Measurements from ENCODE around the gene SLFN13. TPM values are rescaled to one million over a fixed set of nuclear protein-coding genes. Genes with fewer than 3 reads are reported as not detected.
A peak's percentile ranks its signal among the peaks of the same experiment; 100 is the strongest.
"Not testable (repeated sequence)": the region's sequence is repeated elsewhere in the genome, so short reads cannot be mapped to it uniquely, and the experiment has no call there.

Gene SLFN13
- total RNA-seq, 2 experiments from 2014 or later, result 56.2 to 56.3 TPM

DNA sequence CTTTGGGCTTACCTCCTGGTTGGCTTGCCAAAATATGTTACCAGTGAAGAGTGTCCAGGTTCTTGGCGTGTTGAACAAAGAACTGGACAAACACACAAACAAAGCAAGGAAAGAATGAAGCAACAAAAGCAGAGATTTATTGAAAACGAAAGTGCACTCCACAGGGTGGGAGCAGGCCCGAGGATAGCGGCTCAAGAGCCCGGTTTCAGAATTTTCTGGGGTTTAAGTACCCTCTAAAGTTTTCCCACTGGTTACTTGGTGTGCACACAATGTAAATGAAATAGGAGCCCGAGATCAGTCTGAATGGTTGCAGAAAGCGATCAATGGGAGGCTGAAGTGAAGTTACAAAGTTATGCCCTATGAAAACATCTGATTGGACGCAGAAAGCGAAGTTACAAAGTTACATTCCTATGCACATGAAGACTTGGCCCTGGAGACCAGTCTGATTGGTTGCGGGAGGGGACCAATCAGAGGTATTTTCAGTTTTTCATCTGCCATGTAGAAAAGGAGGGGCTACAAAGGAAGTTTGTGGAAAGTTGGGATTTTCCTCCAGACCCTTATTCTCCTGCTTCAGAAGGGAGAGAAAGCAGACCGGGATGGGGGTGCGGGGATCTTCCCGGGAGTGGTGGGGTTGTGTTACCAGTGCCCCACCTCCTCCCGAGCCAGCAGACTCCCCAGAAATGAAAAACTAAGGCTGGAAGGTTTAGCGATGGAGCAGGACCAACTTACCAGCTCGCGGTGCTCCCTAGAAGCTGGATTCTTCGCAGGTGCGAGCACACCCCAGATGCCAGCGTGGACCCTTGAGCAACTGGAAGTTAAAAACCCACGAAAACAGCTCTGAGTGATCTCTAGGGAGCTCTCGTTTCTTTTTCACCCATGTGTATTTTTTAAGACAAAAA, 16.1 kb downstream of the SLFN13 start, which contains the start of gene SLFN12:
Gene SLFN12, minus strand, starts transcription at position 325 of the 899 bp plus-strand sequence. CDS start 9,472 bp downstream, outside the sequence.
- peak; percentile 73 for ATAC-seq
- H3K4me1 Mint-ChIP-seq (ENCODE audit: low read depth), result peaks cover 64% of the 10 kb centered on the region
- H3K27me3 Mint-ChIP-seq (ENCODE audit: low read depth), result no peaks in the 10 kb centered on the region
- DNase-seq, result peak; percentile 61
- peak within 1 kb of the TSS; percentile 90 for H3K4me3 Mint-ChIP-seq
- CTCF ChIA-PET, result interaction anchor here (0.9 to 1.9 kb wide), 4 partner anchors 15 to 101 kb away, joined by 3 to 5 read pairs (median 4); no protein-coding TSS in a partner anchor
- peak within 1 kb of the TSS; percentile 85 for H3K27ac Mint-ChIP-seq
- peaks cover 38% of the 10 kb centered on the region for H3K36me3 Mint-ChIP-seq (ENCODE audit: low read depth)
- POLR2A ChIA-PET, result interaction anchor here (0.6 to 1.7 kb wide), 4 partner anchors 15 to 105 kb away, joined by 3 to 9 read pairs (median 7); partner anchors contain the start of genes SLFN11, SLFN12L and SLFN13
- no peaks in the 10 kb centered on the region for H3K9me3 Mint-ChIP-seq (ENCODE audit: insufficient read depth)

- Mint-ChIP-seq H3K9me3 (ENCODE audit: insufficient read depth) (no peaks in the 10 kb centered on the region), H3K27ac (peak overlapping the region; percentile 51), H3K36me3 (ENCODE audit: low read depth) (peaks cover 51% of the 10 kb centered on the region), H3K27me3 (ENCODE audit: low read depth) (no peaks in the 10 kb centered on the region), H3K4me1 (ENCODE audit: low read depth) (peaks cover 66% of the 10 kb centered on the region), H3K4me3 (no peak overlapping the region)
- CTCF ChIA-PET, result interaction anchor here (1.1 to 2.4 kb wide), 2 partner anchors 19 to 117 kb away, joined by 6 to 7 read pairs; partner anchors contain the start of gene SLFN13
- POLR2A ChIA-PET, result interaction anchor here (0.6 kb wide), 1 partner anchor 535 kb away, joined by 3 read pairs; no protein-coding TSS in a partner anchor
- DNase-seq (no peak), ATAC-seq (no peak)
These were observed 18.9 kb downstream of the SLFN13 start for GRCh38 chr17:35429702-35430101.

- Mint-ChIP-seq H3K27ac (peak overlapping the region; percentile 17), H3K4me3 (no peak overlapping the region), H3K4me1 (ENCODE audit: low read depth) (peaks cover 57% of the 10 kb centered on the region), H3K36me3 (ENCODE audit: low read depth) (peaks cover 52% of the 10 kb centered on the region), H3K9me3 (ENCODE audit: insufficient read depth) (no peaks in the 10 kb centered on the region), H3K27me3 (ENCODE audit: low read depth) (no peaks in the 10 kb centered on the region)
- ChIA-PET CTCF (interaction anchor here (0.9 to 2.4 kb wide), 5 partner anchors 11 to 115 kb away, joined by 3 to 7 read pairs (median 4); partner anchors contain the start of genes SLFN11 and SLFN13), POLR2A (interaction anchor here (0.5 to 1.7 kb wide), 5 partner anchors 20 to 115 kb away, joined by 3 to 7 read pairs (median 3); partner anchors contain the start of genes SLFN11 and SLFN13)
- DNase-seq (peak; percentile 41), ATAC-seq (peak; percentile 17)
These were observed 20.3 kb downstream of the SLFN13 start for GRCh38 chr17:35428229-35428628.

DNA sequence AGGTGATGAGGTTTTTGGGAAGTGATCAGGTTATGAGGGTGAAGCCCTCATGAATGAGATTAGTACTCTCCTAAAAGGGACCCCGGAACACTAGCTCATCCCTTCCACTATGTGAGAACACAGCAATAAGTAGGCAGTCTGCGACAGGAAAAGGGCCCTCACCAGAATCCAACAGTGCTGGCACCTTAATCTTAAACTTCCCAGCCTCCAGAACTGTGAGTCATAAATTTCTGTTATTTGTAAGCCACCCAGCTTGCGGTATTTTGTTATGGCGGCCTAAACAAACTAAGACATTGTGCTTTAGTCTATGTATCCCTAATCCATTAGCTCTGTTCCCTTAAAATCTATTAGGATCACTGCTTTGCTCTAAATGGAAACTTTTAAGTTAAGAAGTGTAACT, 24.8 kb downstream of the SLFN13 start:
- Mint-ChIP-seq H3K4me1 (ENCODE audit: low read depth) (peaks cover 17% of the 10 kb centered on the region), H3K36me3 (ENCODE audit: low read depth) (peaks cover 49% of the 10 kb centered on the region), H3K4me3 (no peak overlapping the region), H3K9me3 (ENCODE audit: insufficient read depth) (no peaks in the 10 kb centered on the region), H3K27ac (no peak overlapping the region), H3K27me3 (ENCODE audit: low read depth) (no peaks in the 10 kb centered on the region)
- DNase-seq, result no peak
- ATAC-seq, result no peak
- CTCF ChIA-PET, result interaction anchor here (1.1 kb wide), 1 partner anchor 111 kb away, joined by 4 read pairs; no protein-coding TSS in a partner anchor
- POLR2A ChIA-PET, result no interaction called here

GRCh38 chr17:35421069-35421468, 27.5 kb downstream of the SLFN13 start:
- H3K4me3 Mint-ChIP-seq; POLR2A ChIA-PET; H3K4me1 Mint-ChIP-seq (ENCODE audit: low read depth); H3K9me3 Mint-ChIP-seq (ENCODE audit: insufficient read depth); CTCF ChIA-PET; ATAC-seq; H3K27me3 Mint-ChIP-seq (ENCODE audit: low read depth); H3K27ac Mint-ChIP-seq; DNase-seq: not testable (repeated sequence)
- H3K36me3 Mint-ChIP-seq (ENCODE audit: low read depth), result peaks cover 48% of the 10 kb centered on the region

DNA sequence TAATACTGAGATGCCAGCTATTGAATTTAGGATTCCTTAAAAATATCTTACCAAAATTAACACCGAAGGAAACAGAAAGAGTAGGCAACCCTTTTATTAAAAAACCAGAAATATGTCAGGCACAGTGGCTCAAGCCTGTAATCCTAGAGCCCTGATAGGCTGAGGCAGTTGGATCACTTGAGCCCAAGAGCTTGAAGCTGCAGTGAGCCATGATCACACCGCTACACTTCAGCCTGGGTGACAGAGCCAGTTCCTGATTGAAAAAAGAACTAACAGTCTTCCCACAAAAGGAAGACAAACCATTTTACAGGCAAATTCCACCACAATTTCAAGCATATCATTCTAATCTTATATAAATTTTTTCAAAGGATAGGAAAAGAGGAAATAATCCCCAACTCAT, 31.9 kb downstream of the SLFN13 start:
- Mint-ChIP-seq H3K36me3 (ENCODE audit: low read depth) (peaks cover 57% of the 10 kb centered on the region), H3K27ac (no peak overlapping the region), H3K27me3 (ENCODE audit: low read depth) (no peaks in the 10 kb centered on the region), H3K4me3 (no peak overlapping the region), H3K4me1 (ENCODE audit: low read depth) (no peaks in the 10 kb centered on the region), H3K9me3 (ENCODE audit: insufficient read depth) (peaks cover 15% of the 10 kb centered on the region)
- ChIA-PET CTCF (interaction anchor here (1.2 kb wide), 1 partner anchor 103 kb away, joined by 4 read pairs; no protein-coding TSS in a partner anchor), POLR2A (no interaction called here)
- no peak for ATAC-seq
- no peak for DNase-seq

DNA sequence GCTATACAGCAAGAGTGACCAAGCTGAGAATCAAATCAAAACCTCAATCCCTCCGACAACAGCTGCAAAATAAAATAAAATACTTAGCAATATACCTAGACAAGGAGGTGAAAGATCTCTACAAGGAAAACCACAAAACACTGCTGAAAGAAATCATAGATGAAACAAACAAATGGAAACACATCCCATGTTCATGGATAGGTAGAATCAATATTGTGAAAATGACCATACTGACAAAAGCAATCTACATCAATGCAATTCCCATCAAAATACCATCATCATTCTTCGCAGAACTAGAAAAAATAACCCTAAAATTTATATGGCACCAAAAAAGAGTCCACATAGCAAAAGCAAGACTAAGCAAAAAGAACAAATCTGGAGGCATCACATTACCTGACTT, 33.9 kb downstream of the SLFN13 start:
- DNase-seq; H3K4me1 Mint-ChIP-seq (ENCODE audit: low read depth); H3K27ac Mint-ChIP-seq; H3K27me3 Mint-ChIP-seq (ENCODE audit: low read depth); H3K4me3 Mint-ChIP-seq; ATAC-seq; CTCF ChIA-PET: not testable (repeated sequence)
- H3K36me3 Mint-ChIP-seq (ENCODE audit: low read depth), result peaks cover 67% of the 10 kb centered on the region
- POLR2A ChIA-PET, result interaction anchor here (1.1 kb wide), 1 partner anchor 50 kb away, joined by 3 read pairs; no protein-coding TSS in a partner anchor
- peaks cover 15% of the 10 kb centered on the region for H3K9me3 Mint-ChIP-seq (ENCODE audit: insufficient read depth)

- Mint-ChIP-seq H3K4me1 (ENCODE audit: low read depth) (no peaks in the 10 kb centered on the region), H3K27ac (no peak overlapping the region), H3K36me3 (ENCODE audit: low read depth) (peaks cover 68% of the 10 kb centered on the region), H3K9me3 (ENCODE audit: insufficient read depth) (peaks cover 15% of the 10 kb centered on the region), H3K27me3 (ENCODE audit: low read depth) (no peaks in the 10 kb centered on the region), H3K4me3 (no peak overlapping the region)
- DNase-seq (no peak), ATAC-seq (no peak)
- ChIA-PET POLR2A (interaction anchor here (1.1 kb wide), 1 partner anchor 49 kb away, joined by 3 read pairs; no protein-coding TSS in a partner anchor), CTCF (no interaction called here)
These were observed 34.3 kb downstream of the SLFN13 start for GRCh38 chr17:35414247-35414646.

GRCh38 chr17:35407531-35407930, 41.0 kb downstream of the SLFN13 start:
- no peak for DNase-seq
- Mint-ChIP-seq H3K27ac (no peak overlapping the region), H3K27me3 (ENCODE audit: low read depth) (no peaks in the 10 kb centered on the region), H3K36me3 (ENCODE audit: low read depth) (peaks cover 47% of the 10 kb centered on the region), H3K4me1 (ENCODE audit: low read depth) (peaks cover 11% of the 10 kb centered on the region), H3K4me3 (no peak overlapping the region), H3K9me3 (ENCODE audit: insufficient read depth) (peaks cover 5% of the 10 kb centered on the region)
- ATAC-seq, result no peak
- POLR2A ChIA-PET, result no interaction called here
- CTCF ChIA-PET, result no interaction called here

GRCh38 chr17:35406568-35406967, 42.0 kb downstream of the SLFN13 start:
- no peak overlapping the region for H3K4me3 Mint-ChIP-seq
- H3K4me1 Mint-ChIP-seq (ENCODE audit: low read depth), result peaks cover 13% of the 10 kb centered on the region
- H3K36me3 Mint-ChIP-seq (ENCODE audit: low read depth), result peaks cover 47% of the 10 kb centered on the region
- CTCF ChIA-PET, result no interaction called here
- no peak overlapping the region for H3K27ac Mint-ChIP-seq
- POLR2A ChIA-PET, result no interaction called here
- peaks cover 5% of the 10 kb centered on the region for H3K9me3 Mint-ChIP-seq (ENCODE audit: insufficient read depth)
- no peaks in the 10 kb centered on the region for H3K27me3 Mint-ChIP-seq (ENCODE audit: low read depth)
- no peak for DNase-seq
- ATAC-seq, result no peak

DNA sequence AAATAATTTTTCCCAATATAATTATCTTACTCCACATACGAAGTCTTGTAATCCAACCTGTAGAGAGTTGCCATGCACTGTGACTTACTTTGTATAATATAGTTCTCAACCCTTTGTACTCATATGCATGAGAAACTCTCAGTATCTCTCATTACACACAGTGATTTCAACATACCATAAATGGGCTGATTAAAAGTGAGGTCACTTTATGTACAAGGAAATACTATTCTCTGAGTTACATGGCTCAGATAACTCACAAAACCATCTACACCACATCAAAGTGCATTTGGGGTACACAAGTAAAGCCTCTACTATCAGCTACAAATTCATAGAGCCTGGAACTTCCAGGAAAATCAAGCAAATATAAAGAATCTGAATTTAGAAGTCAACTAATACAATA, 44.2 kb downstream of the SLFN13 start:
- Mint-ChIP-seq H3K36me3 (ENCODE audit: low read depth) (peaks cover 32% of the 10 kb centered on the region), H3K27me3 (ENCODE audit: low read depth) (no peaks in the 10 kb centered on the region), H3K27ac (no peak overlapping the region), H3K9me3 (ENCODE audit: insufficient read depth) (peaks cover 5% of the 10 kb centered on the region), H3K4me3 (no peak overlapping the region), H3K4me1 (ENCODE audit: low read depth) (peaks cover 13% of the 10 kb centered on the region)
- ChIA-PET POLR2A (no interaction called here), CTCF (no interaction called here)
- peak; percentile 39 for DNase-seq
- peak; percentile 84 for ATAC-seq

DNA sequence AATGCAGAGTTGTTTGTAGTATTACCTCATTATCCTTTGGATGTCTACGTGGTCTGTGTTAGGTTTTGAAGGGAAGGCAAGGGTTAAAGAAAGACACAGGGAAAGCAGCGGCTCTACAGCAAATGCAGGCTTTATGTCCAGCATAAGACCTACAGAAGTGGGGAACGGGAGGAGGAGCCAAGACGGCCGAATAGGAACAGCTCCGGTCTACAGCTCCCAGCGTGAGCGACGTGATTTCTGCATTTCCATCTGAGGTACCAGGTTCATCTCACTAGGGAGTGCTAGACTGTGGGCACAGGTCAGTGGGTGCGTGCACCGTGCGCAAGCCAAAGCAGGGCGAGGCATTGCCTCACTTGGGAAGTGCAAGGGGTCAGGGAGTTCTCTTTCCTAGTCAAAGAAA, 54.8 kb downstream of the SLFN13 start:
- H3K4me3 Mint-ChIP-seq; H3K36me3 Mint-ChIP-seq (ENCODE audit: low read depth); CTCF ChIA-PET; H3K4me1 Mint-ChIP-seq (ENCODE audit: low read depth); POLR2A ChIA-PET; H3K27me3 Mint-ChIP-seq (ENCODE audit: low read depth); H3K27ac Mint-ChIP-seq; DNase-seq; H3K9me3 Mint-ChIP-seq (ENCODE audit: insufficient read depth); ATAC-seq: not testable (repeated sequence)

Data from activated CD8-positive, alpha-beta T cell treated with anti-CD3 and anti-CD28 coated beads, Interleukin-2, amount 10 ng/mL, durations not matched to agents 7 days and 5 days (primary cell).